OCI-LY1 (cell line): ENCODE results near the gene REXO1.
"Not testable (repeated sequence)": the region's sequence is repeated elsewhere in the genome, so short reads cannot be mapped to it uniquely, and the experiment has no call there.

Source experiments
- CTCF ChIP-seq: fragments of 200-600 bp; sonication (generic), shearing (Covaris generic); IDR thresholded peaks from 2 replicates; pipeline ENCODE4 v1.5.1; 2017; ENCODE audit warnings: mild to moderate bottlenecking, antibody characterized with exemption, low read length, moderate library complexity, mixed read lengths
- EZH2 ChIP-seq: fragments of 200-600 bp; sonication (generic), shearing (Covaris generic); IDR thresholded peaks from 2 replicates; pipeline ENCODE4 v1.8.0; 2017; ENCODE audit warnings: borderline replicate concordance, mixed run types, mild to moderate bottlenecking, antibody characterized with exemption, low read length, moderate library complexity, mixed read lengths

GRCh38 chr19:1881393-1882088 lies 33.3 kb upstream of the REXO1 start:
- not testable (repeated sequence) for TF ChIP-seq CTCF, EZH2
